SK-N-SH (cell line): ENCODE measurements around the gene LRRC32.

Experiments
- CTCF ChIP-seq: fragments of 200-600 bp; sonication (generic); IDR thresholded peaks from 2 replicates; pipeline ENCODE4 v1.6.1; 2017; ENCODE audit warnings: antibody characterized with exemption, mild to moderate bottlenecking, moderate library complexity
- EP300 ChIP-seq, 2 experiments: IDR thresholded peaks; 2 replicates each; pipeline versions ENCODE4 v1.4.0 to v1.6.1; 2012; ENCODE audit warnings: borderline replicate concordance in 1 of 2, low read depth in 1 of 2, low read length in 1 of 2
- FOXM1 ChIP-seq: IDR thresholded peaks from 2 replicates; pipeline ENCODE4 v1.4.0; 2012; ENCODE audit warnings: low read depth, mild to moderate bottlenecking
- POLR2AphosphoS5 ChIP-seq: IDR thresholded peaks from 2 replicates; pipeline ENCODE4 v1.6.1; 2012; ENCODE audit warnings: low read depth, low read length
- REST ChIP-seq: IDR thresholded peaks from 2 replicates; pipeline ENCODE4 v1.6.1; 2012; ENCODE audit warnings: mild to moderate bottlenecking, low read depth, low read length, moderate library complexity

DNA sequence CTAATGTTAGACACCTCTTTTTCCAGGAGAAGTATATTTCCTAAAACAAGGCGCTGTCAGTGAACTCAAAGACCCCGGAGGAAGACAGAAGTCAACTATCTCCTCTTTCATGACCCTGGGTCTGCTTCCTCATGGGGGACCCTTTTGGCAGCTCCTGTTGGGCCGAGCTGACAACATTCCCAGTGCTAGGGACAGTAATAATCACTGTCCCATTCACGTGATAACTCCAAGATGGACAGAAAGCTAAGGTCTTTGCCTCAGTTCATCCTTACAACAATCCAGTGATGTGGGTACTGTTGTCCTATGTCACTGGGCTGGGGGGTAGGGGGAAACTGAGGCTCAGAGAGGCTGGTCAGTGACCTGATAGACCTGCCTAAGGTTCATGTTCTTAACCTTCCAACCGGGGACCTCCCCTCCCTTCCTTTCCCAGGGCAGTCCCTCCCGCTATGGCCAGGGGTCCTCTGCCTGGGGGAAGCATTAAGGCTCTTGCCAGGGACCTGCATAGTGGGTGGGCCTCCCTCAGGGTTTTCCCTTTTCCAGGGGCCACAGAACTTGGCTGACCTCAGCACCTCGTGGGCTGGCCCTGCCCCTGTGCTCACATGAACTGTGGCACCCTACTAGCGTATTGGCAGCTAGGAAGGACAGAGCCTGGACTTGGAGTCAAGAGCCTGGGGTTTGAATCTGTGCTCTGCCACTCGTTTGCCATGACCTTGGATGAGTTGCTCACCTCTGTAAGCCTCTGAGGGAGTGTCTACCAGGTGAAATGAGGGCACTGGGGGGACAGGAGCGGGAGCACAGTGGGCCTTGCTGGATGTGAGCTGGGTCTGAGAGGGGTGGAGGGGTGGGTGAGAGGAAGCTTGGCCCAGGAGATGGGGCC lies 53.6 kb downstream of the LRRC32 start:
- no peak for TF ChIP-seq REST
- no peak for TF ChIP-seq CTCF
- TF ChIP-seq POLR2AphosphoS5: no peak
- TF ChIP-seq EP300 (IDR thresholded peaks at IDR 0.05; ENCODE audit: borderline replicate concordance in 1 of 2, low read depth in 1 of 2, low read length in 1 of 2): no peak
- no peak for TF ChIP-seq FOXM1
